Activated CD8-positive, alpha-beta memory T cell treated with anti-CD3 and anti-CD28 coated beads for 24 hours (primary cell): Measurements from ENCODE around the gene RPL36AL.
A peak's percentile ranks its signal among the peaks of the same experiment; 100 is the strongest.
"Not testable (repeated sequence)": the region's sequence is repeated elsewhere in the genome, so short reads cannot be mapped to it uniquely, and the experiment has no call there.

ENCODE experiments used
- DNase-seq: peaks from one replicate; pipeline ENCODE4 v3.0.0-alpha.2; 2020

RPL36AL gene

DNA sequence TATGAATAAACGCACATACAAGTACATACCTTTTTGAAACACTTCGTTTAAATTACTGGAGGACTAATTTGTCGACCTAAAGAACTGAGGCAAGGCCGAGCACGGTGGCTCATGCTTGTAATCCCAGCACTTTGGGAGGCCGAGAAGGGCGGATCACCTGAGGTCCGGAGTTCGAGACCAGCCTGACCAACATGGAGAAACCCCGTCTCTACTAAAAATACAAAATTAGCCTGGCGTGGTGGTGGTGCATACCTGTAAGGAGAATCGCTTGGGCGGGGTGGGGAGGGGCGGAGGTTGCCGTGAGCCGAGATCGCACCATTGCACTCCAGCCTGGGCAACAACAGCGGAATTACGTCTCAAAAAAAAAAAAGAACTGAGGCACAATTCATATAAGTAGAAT lies 1.2 kb downstream of the RPL36AL start:
- DNase-seq = not testable (repeated sequence)

DNA sequence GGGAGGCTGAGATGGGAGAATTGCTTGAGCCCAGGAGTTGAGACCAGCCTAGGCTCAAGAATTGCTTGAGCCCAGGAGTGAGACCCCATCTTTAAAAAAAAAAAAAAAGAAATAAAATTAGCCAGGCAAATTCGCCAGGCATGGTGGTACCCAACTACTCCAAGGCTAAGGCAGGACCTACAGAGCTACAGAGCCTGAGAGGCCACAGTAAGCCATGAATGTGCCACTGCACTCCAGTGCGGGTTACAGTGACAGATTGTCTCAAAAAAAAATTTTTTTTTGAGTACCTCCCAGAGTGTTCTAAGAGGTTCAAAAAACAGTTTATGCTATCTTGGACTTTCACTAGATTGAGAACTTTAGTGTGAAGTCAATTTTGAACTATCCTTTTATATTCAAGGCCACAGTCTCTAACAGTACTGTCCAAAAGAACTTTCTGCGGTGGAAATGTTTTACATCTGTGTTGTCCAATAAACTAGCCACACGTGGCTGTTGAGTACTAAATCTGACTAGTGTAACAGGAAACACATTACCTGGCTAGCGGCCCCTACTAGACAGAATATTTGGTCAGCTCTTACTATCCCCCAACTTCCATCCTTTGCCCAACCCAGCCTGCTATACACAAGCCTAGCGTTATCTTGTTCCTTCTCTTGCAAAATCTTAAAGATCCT lies 2.4 kb downstream of the RPL36AL start:
- no peak for DNase-seq

DNA sequence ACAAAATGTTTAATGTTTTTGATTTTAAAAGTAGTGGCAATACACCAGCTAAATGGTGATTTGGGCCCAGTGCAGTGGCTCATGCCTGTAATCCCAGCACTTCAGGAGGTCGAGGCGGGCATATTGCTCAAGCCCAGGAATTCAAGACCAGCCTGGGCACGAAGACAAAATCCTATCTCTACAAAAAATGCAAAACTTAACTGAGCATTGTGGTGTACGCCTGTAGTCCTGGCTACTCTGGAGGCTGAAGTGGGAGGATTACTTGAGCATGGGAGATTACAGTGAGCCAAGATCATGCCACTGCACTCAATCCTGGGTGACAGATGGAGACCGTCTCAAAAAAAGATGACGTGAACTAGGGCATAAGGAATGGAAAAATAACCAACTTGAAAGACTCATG lies 4.7 kb downstream of the RPL36AL start:
- no peak for DNase-seq

DNA sequence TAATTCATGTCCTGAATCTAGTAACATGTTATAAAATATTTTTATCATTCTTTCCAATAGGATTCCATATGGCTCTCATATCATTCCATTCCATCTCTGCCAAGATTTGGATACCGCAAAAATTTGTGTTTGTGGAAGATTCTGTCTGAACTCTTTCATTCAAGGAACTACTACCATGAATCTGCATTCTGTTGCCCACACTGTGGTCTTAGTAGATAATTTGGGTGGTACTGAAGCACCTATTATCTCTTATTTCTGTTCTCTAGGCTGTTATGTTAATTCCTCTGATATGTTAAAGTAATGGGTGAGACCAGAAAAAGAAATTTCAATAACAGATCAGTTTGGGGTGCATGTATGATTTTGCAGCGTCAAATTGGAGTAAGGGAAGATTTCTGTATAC lies 6.2 kb downstream of the RPL36AL start:
- DNase-seq = no peak

DNA sequence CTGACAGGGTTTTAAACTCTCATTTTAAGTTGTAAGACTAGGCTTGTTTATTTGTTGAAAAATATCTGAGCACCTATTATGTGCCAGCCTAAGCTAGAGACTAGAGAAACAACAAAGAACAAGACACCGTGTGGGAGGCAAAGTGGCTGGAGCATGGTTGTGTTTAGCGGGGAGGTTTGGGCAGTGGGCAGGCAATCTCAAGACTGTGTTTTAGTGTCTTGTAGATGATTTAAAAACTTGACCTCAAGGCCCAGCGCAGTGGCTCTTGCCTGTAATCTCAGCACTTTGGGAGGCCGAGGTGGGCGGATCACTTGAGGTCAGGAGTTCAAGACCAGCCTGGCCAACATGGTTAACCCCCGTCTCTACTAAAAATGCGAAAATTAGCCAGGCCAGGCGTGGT lies 7.8 kb downstream of the RPL36AL start:
- DNase-seq = no peak

DNA sequence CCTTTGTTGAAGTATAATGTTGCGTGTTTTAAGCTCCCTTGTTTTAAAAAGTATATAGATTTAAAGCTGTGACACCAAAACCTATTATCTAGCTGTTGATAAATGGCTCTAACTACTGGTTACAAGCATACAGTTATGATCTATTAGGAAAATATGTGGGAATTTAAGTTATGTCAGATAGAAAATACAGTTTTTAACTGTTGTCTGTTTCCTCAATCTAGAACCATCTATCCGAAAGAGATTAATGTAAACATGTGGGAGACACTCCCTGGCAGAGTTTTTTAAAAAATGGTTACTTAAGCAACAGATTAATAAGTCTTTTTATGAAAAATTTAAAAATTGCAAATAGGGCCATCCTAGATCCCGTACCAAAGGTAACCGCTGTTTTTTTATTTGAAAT lies 8.2 kb downstream of the RPL36AL start:
- DNase-seq = no peak

DNA sequence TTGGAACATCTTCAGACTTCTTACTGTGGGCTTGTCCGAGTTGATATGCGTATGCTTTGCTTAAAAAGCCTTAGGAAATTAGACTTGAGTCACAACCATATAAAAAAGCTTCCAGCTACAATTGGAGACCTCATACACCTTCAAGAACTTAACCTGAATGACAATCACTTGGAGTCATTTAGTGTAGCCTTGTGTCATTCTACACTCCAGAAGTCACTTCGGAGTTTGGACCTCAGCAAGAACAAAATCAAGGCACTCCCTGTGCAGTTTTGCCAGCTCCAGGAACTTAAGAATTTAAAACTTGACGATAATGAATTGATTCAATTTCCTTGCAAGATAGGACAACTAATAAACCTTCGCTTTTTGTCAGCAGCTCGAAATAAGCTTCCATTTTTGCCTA lies 12.8 kb downstream of the RPL36AL start:
- DNase-seq = no peak

DNA sequence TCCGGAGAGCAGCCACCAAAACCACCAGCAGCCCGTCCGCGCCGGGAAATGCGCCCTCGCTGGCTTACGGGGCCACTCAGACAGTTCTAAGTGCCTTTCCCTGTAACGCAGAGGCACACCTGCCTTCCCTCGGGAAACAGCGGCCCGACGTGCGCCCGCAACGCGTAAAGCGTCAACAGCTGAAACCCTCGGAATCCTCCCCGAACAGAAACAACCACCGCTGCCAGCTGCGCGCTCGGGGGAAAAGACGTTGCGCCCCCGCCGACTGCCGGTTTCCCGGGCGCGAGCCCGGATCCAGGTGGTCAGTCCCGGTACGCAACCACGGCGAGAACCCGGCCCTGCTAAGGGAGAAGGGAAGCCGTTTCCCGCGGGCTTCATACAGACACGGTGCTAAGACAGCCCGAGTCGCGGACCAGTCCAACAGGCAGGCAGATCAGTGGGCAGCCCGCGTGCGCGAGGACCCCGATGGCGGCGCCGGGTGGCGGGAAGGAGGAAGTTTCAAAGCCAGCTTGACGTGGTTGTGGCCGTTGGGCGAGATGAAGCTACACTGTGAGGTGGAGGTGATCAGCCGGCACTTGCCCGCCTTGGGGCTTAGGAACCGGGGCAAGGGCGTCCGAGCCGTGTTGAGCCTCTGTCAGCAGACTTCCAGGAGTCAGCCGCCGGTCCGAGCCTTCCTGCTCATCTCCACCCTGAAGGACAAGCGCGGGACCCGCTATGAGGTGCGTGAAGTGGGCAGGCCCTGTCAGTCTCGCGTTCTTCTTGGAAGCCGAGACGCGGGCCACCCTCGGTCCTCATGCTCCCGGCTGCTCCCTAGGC lies 21.7 kb downstream of the RPL36AL start, which contains the start of gene LRR1:
LRR1 (plus strand) TSS at position 456 of the 816 bp plus-strand sequence; CDS start at position 537, 81 bp downstream.
- DNase-seq = peak; percentile 98

DNA sequence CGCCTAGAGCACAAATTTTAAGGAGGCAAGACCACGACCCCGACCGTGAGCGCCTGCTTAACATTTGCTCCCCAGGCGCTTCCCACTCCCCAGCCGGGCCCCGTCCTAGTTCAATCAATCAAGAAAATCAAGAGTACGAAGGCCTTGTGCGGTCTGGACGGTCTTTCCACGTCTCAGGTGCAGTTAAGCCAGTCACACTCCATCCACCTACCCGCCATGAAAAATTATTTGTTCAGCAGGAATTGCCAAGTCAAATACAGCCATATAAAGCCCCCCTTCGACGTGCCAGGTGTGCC lies 22.3 kb downstream of the RPL36AL start:
- no peak for DNase-seq

DNA sequence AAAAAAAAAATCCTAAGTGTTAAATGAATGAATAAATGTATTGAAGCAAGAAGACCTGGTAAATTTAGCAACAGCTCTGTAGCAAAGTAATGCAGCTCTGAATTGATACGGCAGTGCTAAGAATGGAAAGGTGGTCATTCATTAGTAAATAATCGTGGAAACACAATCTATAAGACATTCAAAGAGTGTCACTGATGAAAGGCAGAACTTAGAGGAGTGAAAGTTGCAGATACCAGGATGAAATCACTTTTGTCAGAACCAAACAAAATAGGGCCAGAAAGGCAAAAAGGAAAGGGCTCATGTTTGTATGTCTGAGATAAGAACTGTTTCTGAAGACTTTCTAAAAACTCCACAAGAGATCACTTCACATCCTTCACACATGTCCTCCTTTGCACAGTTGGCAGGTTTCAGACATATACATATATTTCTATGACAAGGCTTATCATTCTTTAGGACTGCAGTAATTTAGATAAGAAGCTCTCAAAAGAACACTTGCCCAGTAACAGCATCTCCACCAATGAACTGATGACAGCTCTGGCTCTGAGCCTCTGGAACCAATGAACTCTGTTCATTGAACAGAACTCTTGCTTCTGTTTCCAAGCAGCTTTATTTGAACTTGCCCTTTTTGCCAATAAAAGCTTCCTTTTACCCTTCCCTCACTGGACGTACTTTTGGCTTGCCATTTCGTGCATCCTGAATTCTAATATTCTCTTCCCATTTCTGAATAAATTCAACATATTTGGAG lies 25.9 kb downstream of the RPL36AL start:
- no peak for DNase-seq

DNA sequence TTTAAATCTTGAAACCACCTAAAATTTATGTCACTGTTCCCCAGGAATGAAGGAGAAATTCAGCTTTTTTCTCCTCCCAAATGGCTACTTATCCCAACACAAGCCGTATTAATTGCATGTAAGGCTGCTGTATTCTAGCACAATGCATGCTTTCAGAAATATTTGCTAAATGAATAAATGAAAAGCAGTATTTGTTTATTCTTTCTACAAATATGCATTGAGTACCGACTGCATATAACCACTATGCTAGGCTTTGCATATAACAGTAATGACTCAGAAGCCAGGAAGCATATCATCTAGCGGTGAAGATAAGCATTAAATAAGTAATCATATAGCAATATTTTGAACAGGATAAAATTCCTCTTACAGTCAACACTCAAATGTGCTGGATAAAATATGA lies 27.4 kb downstream of the RPL36AL start:
- DNase-seq = no peak

DNA sequence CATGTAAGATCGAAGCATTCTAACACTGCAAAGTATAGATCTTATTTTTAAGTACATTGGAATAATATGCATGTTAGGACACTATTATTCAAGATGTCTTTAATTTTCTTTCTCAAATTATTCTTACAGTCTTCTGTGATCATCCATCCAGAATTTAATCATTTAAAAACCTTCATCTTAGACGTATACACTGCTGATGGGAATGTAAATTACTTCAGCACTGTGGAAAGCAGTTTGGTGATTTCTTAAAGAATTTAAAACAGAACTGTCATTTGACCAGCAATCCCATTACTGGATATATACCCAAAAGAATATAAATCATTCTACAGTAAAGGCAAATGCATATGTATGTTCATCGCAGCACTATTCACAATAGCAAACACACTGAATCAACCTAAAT lies 31.0 kb downstream of the RPL36AL start:
- no peak for DNase-seq

DNA sequence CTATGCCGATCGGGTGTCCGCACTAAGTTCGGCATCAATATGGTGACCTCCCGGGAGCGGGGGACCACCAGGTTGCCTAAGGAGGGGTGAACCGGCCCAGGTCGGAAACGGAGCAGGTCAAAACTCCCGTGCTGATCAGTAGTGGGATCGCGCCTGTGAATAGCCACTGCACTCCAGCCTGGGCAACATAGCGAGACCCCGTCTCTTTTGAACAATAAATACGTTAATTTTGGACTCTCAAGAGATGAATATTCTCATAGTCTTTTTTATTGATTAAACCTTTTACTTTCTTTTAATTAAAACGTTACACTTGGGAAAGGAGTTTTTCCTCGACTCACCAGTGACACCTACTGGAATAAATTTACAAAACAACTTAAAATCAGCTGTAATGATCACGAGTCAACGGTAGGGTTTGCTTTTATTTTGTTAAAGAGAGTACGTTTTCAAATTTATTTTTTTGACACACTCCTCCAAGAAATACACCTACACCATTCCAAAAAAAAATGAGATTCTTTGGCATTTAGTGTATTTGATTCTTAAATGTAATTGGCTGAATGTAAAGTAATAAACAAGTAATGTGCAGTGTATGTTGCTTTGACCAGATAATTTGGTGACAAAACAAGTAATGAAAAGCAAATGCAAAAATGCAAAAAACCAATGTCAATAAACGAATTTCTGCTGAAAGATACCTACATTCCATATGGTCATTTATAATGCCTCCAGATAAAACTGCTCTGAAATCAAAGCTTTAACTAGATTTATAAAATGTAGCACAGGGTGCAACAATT lies 33.6 kb downstream of the RPL36AL start:
- DNase-seq = peak; percentile 84

DNA sequence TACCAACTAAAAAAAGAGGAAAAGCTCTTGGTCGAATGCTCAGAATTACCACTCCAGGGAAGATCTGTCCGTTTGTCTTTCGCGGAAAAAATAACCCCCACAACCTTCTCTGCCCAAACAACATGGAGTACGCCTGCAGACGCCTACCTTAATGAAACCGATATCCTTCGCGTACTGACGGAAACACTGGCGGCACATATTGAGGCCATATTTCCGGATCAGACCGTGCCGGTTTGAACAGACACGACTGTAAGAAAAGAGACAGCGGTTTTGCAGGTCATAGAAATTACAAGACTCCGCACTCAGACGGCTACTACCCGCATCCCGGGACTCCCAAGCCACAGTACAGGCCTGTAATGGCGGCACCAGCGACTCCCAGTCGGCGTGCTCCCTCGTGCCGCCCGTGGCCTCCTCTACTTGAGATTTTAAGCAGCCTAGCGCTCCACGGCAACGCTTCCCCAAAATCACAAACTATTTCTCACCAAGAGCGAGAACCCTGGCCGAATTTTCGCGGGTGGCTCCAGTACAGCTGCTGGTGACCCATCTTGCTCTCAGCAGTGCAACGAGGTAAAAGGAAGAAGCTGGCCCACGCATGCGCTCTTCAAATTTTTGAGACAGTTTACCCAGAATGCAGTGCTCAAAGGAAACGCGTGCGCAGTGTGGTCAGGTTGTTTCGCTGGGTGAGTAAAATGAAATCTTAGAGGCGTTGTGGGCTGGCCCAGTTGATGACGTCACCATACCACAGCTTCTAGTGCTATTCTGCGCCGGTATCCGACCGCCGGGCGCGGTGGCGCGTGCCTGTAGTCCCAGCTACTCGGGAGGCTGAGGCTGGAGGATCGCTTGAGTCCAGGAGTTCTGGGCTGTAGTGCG lies 34.4 kb downstream of the RPL36AL start, which contains the start of gene RPS29:
RPS29 (minus strand) TSS at position 578 of the 870 bp plus-strand sequence; CDS start at position 544, 34 bp downstream.
- DNase-seq = peak; percentile 100

DNA sequence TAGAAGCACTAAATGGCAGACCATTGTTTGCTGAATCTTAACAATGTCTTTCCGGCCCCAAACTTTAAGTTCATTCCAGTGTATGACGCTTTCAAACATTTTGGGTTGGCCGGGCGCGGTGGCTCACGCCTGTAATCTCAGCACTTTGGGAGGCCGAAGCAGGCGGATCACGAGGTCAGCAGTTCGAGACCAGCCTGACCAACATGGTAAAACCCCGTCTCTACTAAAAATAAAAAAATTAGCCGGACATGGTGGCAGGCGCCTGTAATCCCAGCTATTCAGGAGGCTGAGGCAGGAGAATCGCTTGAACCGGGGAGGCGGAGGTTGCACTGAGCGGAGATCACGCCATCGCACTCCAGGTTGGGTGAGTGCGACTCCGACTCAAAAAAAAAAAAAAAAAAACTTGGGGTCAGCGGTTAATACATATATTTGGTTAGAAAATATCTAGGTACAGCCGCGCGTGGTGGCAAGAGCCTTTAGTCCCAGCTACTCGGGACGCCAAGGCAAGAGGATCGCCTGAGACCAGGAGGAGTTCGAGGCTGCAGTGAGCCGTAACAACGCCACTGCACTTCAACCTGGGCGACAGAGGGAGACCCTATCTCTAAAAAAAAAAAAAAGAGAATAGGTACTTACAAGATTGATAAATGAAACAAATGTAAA lies 35.3 kb downstream of the RPL36AL start:
- DNase-seq = peak; percentile 76

DNA sequence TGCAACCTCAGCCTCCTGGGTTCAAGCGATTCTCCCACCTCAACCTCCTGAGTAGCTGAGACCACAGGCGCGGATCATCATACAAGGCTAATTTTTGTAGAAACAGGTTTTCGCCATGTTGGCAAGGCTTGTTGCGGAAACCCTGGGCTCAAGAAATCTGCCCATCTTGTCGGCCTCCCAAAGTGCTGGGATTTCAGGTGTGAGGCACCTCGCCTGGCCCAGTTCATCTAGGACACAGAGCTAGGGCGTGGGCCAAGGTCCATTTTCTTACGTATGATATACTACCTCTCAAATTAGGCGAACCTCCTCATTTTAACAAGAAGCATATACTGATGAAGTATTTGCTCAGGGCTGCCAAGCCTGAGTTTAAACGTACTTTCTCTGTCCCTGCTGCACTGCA lies 36.4 kb downstream of the RPL36AL start:
- peak; percentile 59 for DNase-seq

DNA sequence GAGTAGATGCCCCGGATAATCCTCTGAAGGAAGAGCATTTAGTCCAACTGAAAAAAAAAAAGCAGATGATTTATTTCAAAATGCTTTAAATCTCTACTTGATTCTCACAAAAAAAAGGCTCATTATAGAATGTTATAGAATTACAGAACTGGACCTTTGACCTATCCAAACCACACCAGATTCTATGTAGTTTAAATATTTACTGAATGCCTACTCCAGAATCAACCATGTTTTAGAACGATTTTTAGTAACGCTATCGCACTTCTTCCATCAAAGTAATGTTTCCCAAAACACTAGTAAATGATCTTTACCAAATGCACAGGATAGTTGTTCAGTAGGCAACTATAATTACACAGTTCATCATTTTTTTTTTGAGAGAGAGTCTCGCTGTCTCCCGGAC lies 36.8 kb downstream of the RPL36AL start:
- no peak for DNase-seq

DNA sequence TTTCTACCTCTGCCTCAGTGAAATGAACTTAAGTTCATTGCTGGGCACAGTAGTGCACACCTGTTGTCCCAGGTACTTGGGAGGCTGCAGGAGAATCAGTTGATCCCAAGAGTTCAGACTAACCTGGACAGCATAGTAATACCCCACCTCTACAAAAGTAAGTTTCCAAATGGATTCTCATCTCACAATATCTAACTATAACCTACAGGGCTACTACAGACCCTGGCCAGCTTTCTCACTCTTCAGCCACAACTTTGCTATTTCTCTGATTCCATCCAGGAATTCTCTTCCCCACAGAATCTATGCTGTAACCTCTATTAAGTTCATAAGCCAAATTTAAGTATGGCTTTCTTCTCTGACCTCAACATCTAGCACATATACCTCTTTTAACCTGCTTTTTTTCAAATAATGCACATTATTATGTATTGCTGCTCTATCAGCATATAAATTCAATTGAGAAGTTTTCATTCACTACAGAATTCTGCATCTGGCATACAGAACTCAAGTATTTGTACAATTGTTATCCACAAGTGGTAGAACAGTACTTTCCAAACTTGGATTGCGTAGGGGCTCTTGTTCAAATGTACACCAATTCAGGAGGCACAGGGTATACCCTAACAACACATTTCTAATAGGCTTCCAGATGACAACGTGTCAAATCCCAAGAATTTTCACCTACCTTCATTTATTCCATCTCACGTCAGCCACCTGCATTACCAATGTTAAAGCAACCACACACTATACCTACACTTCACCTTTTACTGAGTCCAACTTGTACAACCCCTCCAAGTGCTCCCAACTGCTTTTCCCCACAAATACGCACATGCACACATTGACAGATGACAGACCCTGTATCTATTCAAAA lies 38.1 kb downstream of the RPL36AL start:
- peak; percentile 62 for DNase-seq

DNA sequence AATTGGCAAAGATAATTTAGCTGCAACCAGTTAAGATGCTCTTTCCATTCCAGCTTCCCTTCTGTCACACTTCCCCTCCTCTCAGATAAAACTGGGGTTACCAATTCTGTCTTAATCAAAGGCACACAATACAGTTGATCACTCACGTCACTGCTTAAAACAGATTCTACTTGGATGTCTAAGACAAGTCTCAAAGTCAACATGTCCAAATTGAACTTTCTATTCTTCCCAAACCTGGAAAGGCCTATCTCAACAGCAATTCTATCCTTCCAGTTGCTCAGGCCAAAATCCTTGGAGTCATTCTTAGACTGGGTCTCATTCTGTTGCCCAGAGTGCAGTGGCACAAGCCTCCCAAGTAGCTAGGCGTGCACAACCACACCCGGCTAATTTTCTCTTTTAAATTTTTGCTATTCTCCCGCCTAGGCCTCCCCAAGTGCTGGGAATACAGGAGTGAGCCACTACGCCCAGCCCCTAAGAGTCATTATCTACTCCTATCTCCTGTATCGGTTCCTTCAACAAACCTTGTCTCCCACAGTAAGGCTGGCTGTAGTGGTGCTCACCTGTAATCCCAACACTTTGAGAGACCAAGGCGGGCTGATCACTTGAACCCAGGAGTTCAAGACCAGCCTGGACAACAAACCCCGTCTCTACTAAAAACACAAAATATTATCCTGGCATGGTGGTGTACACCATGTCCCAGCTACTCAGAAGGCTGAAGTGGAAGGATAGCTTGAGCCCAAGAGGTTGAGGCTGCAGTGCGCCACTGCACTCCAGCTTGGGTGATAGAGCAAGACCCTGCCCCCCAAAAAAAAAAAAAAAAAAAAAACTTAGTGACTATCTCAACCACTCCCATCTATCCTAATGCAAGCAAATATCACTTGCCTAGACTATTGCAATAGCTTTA lies 39.0 kb downstream of the RPL36AL start:
- peak; percentile 68 for DNase-seq
